ENCODE data around the gene GMNN. TPM values are rescaled to one million over a fixed set of nuclear protein-coding genes. Genes with fewer than 3 reads are reported as not detected.

Gene GMNN
- total RNA-seq, 1 experiment from 2014 or later = 98.5 TPM

DNA sequence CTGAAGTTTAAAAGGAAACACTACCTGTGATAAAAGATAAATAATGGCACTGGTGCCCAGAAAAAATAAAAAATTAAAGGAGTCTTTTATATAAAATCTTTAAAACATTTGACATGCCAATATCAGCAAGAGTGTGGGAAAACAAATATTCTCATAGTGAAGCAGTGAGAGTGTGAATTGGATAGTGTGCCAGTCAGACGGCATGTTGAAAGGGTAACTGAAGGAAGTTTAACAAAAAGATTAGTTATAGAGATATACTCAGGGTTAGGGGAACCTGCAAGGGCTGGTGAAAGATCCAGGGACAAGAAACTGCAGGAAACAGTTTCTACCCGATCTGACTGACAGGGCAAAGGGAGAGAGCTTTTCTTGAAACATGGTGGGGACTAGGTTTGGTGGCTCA is 22.2 kb upstream of the GMNN start:
- no peaks in the 10 kb centered on the region for H3K36me3 Mint-ChIP-seq
- TF ChIP-seq NR3C1 (CRISPR knock-in tag; conservative IDR thresholded peaks at IDR 0.05; ENCODE audit: low read depth) (no peak), IRF2 (CRISPR knock-in tag; IDR thresholded peaks at IDR 0.05; ENCODE audit: borderline replicate concordance, low read depth) (no peak), ZNF263 (CRISPR knock-in tag; IDR thresholded peaks at IDR 0.05; ENCODE audit: low read depth) (no peak), SP1 (CRISPR knock-in tag; conservative IDR thresholded peaks at IDR 0.05) (no peak), KAT7 (CRISPR knock-in tag; IDR thresholded peaks at IDR 0.05; ENCODE audit: borderline replicate concordance) (no peak), MYBL2 (CRISPR knock-in tag; IDR thresholded peaks at IDR 0.05) (no peak), ZNF423 (CRISPR knock-in tag; IDR thresholded peaks at IDR 0.05) (no peak)
- TF ChIP-seq, protein P1, sequence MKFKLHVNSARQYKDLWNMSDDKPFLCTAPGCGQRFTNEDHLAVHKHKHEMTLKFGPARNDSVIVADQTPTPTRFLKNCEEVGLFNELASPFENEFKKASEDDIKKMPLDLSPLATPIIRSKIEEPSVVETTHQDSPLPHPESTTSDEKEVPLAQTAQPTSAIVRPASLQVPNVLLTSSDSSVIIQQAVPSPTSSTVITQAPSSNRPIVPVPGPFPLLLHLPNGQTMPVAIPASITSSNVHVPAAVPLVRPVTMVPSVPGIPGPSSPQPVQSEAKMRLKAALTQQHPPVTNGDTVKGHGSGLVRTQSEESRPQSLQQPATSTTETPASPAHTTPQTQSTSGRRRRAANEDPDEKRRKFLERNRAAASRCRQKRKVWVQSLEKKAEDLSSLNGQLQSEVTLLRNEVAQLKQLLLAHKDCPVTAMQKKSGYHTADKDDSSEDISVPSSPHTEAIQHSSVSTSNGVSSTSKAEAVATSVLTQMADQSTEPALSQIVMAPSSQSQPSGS (CRISPR knock-in tag; IDR thresholded peaks at IDR 0.05; ENCODE audit: borderline replicate concordance, low read depth) = no peak
- TF ChIP-seq, protein P2, sequence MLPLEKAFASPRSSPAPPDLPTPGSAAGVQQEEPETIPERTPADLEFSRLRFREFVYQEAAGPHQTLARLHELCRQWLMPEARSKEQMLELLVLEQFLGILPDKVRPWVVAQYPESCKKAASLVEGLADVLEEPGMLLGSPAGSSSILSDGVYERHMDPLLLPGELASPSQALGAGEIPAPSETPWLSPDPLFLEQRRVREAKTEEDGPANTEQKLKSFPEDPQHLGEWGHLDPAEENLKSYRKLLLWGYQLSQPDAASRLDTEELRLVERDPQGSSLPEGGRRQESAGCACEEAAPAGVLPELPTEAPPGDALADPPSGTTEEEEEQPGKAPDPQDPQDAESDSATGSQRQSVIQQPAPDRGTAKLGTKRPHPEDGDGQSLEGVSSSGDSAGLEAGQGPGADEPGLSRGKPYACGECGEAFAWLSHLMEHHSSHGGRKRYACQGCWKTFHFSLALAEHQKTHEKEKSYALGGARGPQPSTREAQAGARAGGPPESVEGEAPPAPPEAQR (CRISPR knock-in tag; IDR thresholded peaks at IDR 0.05) = no peak
- H3K27me3 Mint-ChIP-seq (ENCODE audit: low read depth) = no peaks in the 10 kb centered on the region
- POLR2A ChIA-PET = no interaction called here
- peaks cover 31% of the 10 kb centered on the region for H3K9me3 Mint-ChIP-seq
- DNase-seq (ENCODE audit: low spot score) = no peak
- H3K4me1 Mint-ChIP-seq = 0 out of 2 replicates have a peak, but pooled peaks cover 2% of the 10 kb centered on the region
- H3K27ac Mint-ChIP-seq = no peak overlapping the region
- no peak overlapping the region for H3K4me3 Mint-ChIP-seq
- ATAC-seq = no peak
- CTCF ChIA-PET = no interaction called here

DNA sequence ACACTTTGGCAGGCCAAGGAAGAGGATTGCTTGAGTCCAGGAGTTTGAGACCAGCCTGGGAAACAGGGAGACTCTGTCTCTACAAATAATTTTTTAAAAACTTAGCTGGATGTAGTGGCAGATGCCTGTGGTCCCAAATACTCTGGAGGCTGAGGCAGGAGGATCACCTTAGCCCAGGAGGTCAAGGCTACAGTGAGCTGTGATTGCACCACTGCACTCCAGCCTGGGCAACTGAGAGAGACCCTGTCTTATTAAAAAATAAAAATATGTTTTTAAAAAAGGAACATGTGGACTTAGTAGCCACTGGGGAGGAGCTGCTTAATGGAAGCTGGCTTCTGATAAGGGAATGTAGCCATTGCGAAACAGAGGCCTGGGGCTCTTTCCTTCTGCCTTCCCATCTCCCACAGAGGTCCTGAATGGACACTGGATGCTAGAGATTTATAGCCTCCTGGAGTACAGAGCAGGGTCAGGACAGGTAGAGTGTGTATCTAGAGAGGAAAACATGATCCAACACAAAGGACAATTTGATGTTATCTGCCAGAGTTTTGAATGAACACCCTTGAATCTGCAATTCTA is 21.7 kb upstream of the GMNN start:
- no peak for TF ChIP-seq ZBTB21 (CRISPR knock-in tag; IDR thresholded peaks at IDR 0.05; ENCODE audit: borderline replicate concordance)
- no peak for TF ChIP-seq ATF1 (CRISPR knock-in tag; IDR thresholded peaks at IDR 0.05)
- TF ChIP-seq, protein P3, sequence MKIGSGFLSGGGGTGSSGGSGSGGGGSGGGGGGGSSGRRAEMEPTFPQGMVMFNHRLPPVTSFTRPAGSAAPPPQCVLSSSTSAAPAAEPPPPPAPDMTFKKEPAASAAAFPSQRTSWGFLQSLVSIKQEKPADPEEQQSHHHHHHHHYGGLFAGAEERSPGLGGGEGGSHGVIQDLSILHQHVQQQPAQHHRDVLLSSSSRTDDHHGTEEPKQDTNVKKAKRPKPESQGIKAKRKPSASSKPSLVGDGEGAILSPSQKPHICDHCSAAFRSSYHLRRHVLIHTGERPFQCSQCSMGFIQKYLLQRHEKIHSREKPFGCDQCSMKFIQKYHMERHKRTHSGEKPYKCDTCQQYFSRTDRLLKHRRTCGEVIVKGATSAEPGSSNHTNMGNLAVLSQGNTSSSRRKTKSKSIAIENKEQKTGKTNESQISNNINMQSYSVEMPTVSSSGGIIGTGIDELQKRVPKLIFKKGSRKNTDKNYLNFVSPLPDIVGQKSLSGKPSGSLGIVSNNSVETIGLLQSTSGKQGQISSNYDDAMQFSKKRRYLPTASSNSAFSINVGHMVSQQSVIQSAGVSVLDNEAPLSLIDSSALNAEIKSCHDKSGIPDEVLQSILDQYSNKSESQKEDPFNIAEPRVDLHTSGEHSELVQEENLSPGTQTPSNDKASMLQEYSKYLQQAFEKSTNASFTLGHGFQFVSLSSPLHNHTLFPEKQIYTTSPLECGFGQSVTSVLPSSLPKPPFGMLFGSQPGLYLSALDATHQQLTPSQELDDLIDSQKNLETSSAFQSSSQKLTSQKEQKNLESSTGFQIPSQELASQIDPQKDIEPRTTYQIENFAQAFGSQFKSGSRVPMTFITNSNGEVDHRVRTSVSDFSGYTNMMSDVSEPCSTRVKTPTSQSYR (CRISPR knock-in tag; IDR thresholded peaks at IDR 0.05) = no peak
- TF ChIP-seq, protein P4, sequence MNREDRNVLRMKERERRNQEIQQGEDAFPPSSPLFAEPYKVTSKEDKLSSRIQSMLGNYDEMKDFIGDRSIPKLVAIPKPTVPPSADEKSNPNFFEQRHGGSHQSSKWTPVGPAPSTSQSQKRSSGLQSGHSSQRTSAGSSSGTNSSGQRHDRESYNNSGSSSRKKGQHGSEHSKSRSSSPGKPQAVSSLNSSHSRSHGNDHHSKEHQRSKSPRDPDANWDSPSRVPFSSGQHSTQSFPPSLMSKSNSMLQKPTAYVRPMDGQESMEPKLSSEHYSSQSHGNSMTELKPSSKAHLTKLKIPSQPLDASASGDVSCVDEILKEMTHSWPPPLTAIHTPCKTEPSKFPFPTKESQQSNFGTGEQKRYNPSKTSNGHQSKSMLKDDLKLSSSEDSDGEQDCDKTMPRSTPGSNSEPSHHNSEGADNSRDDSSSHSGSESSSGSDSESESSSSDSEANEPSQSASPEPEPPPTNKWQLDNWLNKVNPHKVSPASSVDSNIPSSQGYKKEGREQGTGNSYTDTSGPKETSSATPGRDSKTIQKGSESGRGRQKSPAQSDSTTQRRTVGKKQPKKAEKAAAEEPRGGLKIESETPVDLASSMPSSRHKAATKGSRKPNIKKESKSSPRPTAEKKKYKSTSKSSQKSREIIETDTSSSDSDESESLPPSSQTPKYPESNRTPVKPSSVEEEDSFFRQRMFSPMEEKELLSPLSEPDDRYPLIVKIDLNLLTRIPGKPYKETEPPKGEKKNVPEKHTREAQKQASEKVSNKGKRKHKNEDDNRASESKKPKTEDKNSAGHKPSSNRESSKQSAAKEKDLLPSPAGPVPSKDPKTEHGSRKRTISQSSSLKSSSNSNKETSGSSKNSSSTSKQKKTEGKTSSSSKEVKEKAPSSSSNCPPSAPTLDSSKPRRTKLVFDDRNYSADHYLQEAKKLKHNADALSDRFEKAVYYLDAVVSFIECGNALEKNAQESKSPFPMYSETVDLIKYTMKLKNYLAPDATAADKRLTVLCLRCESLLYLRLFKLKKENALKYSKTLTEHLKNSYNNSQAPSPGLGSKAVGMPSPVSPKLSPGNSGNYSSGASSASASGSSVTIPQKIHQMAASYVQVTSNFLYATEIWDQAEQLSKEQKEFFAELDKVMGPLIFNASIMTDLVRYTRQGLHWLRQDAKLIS (CRISPR knock-in tag; IDR thresholded peaks at IDR 0.05; ENCODE audit: borderline replicate concordance) = no peak
- TF ChIP-seq IRF2 (CRISPR knock-in tag; IDR thresholded peaks at IDR 0.05; ENCODE audit: borderline replicate concordance, low read depth) = no peak
- TF ChIP-seq, protein P5, sequence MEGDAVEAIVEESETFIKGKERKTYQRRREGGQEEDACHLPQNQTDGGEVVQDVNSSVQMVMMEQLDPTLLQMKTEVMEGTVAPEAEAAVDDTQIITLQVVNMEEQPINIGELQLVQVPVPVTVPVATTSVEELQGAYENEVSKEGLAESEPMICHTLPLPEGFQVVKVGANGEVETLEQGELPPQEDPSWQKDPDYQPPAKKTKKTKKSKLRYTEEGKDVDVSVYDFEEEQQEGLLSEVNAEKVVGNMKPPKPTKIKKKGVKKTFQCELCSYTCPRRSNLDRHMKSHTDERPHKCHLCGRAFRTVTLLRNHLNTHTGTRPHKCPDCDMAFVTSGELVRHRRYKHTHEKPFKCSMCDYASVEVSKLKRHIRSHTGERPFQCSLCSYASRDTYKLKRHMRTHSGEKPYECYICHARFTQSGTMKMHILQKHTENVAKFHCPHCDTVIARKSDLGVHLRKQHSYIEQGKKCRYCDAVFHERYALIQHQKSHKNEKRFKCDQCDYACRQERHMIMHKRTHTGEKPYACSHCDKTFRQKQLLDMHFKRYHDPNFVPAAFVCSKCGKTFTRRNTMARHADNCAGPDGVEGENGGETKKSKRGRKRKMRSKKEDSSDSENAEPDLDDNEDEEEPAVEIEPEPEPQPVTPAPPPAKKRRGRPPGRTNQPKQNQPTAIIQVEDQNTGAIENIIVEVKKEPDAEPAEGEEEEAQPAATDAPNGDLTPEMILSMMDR (IDR thresholded peaks at IDR 0.05) = no peak
- TF ChIP-seq, protein P6, sequence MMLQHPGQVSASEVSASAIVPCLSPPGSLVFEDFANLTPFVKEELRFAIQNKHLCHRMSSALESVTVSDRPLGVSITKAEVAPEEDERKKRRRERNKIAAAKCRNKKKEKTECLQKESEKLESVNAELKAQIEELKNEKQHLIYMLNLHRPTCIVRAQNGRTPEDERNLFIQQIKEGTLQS (CRISPR knock-in tag; conservative IDR thresholded peaks at IDR 0.05) = no peak
- TF ChIP-seq ZNF317 (CRISPR knock-in tag; IDR thresholded peaks at IDR 0.05; ENCODE audit: borderline replicate concordance, low read depth) = no peak
- TF ChIP-seq, protein P7, sequence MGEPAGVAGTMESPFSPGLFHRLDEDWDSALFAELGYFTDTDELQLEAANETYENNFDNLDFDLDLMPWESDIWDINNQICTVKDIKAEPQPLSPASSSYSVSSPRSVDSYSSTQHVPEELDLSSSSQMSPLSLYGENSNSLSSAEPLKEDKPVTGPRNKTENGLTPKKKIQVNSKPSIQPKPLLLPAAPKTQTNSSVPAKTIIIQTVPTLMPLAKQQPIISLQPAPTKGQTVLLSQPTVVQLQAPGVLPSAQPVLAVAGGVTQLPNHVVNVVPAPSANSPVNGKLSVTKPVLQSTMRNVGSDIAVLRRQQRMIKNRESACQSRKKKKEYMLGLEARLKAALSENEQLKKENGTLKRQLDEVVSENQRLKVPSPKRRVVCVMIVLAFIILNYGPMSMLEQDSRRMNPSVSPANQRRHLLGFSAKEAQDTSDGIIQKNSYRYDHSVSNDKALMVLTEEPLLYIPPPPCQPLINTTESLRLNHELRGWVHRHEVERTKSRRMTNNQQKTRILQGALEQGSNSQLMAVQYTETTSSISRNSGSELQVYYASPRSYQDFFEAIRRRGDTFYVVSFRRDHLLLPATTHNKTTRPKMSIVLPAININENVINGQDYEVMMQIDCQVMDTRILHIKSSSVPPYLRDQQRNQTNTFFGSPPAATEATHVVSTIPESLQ (CRISPR knock-in tag; IDR thresholded peaks at IDR 0.05) = no peak
- TF ChIP-seq, protein P8, sequence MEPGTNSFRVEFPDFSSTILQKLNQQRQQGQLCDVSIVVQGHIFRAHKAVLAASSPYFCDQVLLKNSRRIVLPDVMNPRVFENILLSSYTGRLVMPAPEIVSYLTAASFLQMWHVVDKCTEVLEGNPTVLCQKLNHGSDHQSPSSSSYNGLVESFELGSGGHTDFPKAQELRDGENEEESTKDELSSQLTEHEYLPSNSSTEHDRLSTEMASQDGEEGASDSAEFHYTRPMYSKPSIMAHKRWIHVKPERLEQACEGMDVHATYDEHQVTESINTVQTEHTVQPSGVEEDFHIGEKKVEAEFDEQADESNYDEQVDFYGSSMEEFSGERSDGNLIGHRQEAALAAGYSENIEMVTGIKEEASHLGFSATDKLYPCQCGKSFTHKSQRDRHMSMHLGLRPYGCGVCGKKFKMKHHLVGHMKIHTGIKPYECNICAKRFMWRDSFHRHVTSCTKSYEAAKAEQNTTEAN (CRISPR knock-in tag; IDR thresholded peaks at IDR 0.05) = no peak
- TF ChIP-seq PRRX2 (CRISPR knock-in tag; IDR thresholded peaks at IDR 0.05) = no peak
- no peaks in the 10 kb centered on the region for H3K27me3 Mint-ChIP-seq (ENCODE audit: low read depth)
- CTCF ChIA-PET = no interaction called here
- H3K4me3 Mint-ChIP-seq = no peak overlapping the region
- peaks cover 31% of the 10 kb centered on the region for H3K9me3 Mint-ChIP-seq
- no peak for DNase-seq (ENCODE audit: low spot score)
- no peaks in the 10 kb centered on the region for H3K36me3 Mint-ChIP-seq
- no peak overlapping the region for H3K27ac Mint-ChIP-seq
- no peak for ATAC-seq
- POLR2A ChIA-PET = no interaction called here
- 0 out of 2 replicates have a peak, but pooled peaks cover 2% of the 10 kb centered on the region for H3K4me1 Mint-ChIP-seq
